GM08714 (cell line): ENCODE measurements around the gene HEXIM2.

Experiments
- H3K4me3 ChIP-seq: fragments of 200-500 bp; sonication (Bioruptor generic); 2 replicates; pipeline ENCODE4 v1.5.1; 2014; ENCODE audit warnings: mild to moderate bottlenecking, low read length, inconsistent platforms
- ZNF274 ChIP-seq: IDR thresholded peaks from 2 replicates; pipeline ENCODE4 v1.6.1; 2012; ENCODE audit warnings: mild to moderate bottlenecking, low read depth, low read length

HEXIM2 gene, protein sequence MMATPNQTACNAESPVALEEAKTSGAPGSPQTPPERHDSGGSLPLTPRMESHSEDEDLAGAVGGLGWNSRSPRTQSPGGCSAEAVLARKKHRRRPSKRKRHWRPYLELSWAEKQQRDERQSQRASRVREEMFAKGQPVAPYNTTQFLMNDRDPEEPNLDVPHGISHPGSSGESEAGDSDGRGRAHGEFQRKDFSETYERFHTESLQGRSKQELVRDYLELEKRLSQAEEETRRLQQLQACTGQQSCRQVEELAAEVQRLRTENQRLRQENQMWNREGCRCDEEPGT

DNA sequence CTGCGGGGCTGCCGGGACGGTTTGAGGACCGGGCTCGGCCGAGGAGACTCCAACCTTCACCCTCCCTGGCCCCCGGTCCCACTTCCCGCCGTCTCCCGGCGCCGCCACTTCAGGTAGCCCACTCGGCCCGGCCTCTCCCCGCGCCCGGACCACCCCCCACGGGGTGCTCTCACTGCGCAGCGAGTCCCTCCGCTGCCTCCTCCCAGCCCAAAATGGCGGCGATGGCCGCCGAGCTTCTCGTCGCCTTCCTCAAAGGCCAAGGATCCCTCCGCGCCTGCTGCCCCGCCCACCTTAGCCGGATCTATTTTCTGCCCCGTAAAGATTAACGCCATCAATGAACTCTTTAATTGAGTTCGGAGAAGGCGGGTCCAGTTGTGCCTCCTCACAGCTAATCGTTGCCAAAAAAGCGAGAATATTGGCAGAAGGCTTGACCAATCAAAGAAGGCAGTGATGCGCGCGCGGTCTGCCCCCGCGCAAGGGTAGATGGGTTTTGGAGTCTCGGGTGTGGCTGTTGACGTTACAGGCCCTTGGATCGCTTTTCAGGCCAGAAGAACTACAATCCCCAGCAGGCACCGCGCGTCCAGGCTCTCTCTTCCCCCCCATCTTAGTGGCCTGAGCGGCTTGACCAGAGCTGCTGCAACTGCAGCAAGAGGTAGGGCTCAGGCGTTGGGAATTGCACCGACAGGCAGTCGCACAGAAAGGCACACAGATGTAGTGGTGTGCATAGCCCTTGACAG, at the start of gene HEXIM2:
Gene HEXIM2, plus strand, starts transcription at position 588 of the 737 bp plus-strand sequence. CDS start 919 bp downstream, outside the sequence.
- TF ChIP-seq ZNF274 = no peak
- H3K4me3 ChIP-seq = peak within 1 kb of the TSS; percentile 78

DNA sequence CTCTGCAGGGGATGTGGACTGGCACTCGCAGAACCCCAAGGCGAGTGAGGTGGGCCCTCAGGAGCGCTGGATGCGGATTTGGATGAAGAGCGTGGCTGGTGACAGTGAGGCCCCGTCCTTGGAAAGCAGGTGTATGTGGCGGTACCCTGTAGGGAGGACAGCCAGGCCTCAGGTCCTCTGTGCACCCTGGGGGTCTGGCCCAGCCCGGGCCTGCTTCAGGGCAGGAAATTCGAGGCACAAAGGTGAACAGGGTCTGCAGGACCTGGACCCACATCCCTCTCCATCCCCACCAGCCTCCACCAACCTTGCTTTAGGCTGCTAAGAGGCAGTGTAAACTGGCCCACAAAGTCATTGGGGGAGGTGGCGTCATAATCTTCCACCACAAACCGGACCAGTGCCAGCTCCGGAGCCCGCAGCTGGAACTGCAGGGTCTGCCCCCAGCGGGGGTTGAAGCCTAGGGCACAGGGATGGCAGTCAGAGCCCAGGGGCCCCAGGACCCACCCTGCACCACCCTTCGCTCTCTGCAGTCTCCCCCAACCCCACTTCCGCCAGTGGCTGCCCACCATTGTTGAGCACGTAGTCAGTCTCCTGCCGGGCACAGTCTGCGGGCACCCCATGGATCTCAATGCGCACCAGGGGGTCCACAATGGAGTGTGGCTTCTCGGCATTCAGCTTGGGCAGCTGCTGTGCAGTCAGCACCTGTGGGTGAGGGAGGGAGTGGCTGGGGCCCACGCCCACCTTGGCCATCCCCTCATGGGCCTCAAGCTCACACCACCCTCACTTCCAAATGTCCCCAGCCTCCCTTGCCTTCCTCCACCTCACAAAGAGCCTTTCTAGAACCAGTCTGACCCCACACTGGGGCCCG, 48.9 kb upstream of the HEXIM2 start:
- TF ChIP-seq ZNF274 = no peak

DNA sequence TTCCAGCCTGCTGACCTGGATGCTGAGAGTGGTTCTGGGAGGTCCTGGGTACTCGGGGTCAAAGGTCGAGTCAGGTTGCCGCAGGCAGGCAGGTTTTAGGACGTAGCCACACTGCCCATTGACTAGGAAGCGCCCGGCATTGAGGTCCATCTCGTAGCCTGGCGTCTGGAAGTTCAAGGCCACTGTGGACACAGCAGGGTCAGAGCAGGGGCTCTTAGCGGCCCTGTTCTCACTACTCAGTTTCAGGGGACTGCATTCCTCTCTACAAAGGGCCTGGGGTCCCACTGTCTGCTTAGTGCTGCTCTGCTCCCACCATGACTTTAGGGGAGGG, 48.3 kb upstream of the HEXIM2 start:
- no peak for TF ChIP-seq ZNF274
- no peak overlapping the region for H3K4me3 ChIP-seq

More for the DNA sequence above, 48.9 kb upstream of the HEXIM2 start:
- H3K4me3 ChIP-seq = no peak overlapping the region

DNA sequence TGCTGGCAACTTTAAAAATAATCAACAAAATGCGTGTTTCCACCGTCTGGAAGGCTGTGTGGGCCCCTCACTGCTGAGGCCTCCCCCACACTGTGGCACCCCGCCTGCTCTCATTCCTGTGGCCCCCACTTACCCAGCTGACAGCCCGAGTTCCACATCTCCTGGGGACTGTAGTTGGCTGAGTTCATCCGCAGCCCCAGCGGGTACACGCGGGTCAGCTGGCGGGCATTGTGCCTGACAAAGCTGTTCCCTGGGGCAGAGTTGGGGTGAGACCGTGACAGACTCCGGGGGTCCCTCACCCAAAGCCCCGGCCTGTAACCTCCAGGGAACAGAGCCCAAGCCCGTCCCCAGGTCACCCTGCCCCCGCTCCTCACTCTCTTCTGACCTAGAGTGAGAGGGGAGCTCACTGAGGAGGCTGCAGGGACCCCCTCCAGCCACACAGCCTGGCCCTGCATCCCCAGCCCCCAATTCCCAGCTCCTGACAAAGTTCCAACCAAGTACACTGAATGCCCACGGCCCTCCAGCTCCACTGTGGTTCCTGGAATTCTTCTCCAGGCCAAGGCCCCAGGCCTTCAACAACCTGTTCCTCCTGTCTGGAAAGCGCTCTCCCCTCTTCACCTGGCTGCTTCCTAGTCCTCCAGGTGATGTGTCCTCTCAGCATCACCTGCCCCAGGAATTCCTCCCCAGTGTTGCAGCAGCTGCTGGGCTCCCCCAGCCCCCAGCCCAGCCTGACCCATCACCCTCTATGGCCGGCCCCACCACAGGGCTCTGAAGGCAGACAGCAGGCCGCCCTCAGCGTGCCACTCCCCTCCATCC, 47.4 kb upstream of the HEXIM2 start:
- H3K4me3 ChIP-seq = no peak overlapping the region
- TF ChIP-seq ZNF274 = no peak

DNA sequence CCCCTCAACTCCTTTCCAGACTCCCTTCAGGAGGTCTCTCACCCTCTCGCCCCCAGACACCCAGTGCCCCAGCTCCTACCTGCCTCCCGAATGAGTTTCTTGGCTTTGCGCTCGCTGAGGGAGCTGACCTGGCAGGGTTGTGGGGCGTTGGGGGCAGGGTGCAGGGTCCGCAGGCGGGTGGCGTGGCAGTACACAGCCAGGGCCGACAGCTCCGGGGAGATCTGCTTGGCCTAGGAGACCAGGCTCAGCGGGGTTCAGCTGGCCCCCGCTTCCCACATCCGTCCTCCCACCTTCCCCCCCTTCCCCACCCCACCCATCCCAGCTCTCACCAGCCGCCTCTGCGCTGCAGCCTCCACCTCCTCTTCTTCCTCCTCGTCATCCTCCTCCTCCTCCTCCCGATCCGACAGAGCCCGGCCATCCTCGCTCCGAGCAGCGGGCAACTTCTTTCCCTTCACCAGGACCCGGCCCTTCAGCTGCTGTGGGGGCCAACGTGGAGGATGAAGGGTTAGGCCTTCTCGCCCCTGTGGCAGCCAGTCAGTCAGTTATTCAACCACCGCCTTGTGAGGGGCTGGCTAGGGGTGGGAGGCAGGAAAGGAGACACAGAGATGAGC, 46.6 kb upstream of the HEXIM2 start:
- no peak for TF ChIP-seq ZNF274
- H3K4me3 ChIP-seq = no peak overlapping the region

DNA sequence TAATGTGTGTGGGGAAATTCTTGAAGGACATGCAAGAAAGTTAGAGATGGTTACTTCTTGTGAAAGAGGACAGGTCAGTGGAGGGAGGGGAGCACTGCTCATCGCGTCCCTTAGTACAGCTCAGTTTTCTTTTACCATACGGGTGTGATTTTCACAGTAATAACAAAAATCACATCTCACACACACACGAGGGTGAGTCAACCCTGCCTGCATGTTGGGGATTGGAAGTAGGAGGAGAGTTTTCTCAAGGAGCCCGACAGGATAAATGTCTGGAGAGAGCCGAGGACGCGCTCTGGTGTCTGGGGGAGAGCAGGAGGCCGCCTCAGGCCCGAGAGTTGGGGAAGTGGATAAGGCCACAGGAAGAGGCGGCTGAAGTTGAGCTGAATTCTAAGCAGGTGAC, 45.8 kb upstream of the HEXIM2 start:
- no peak for TF ChIP-seq ZNF274
- H3K4me3 ChIP-seq = no peak overlapping the region

DNA sequence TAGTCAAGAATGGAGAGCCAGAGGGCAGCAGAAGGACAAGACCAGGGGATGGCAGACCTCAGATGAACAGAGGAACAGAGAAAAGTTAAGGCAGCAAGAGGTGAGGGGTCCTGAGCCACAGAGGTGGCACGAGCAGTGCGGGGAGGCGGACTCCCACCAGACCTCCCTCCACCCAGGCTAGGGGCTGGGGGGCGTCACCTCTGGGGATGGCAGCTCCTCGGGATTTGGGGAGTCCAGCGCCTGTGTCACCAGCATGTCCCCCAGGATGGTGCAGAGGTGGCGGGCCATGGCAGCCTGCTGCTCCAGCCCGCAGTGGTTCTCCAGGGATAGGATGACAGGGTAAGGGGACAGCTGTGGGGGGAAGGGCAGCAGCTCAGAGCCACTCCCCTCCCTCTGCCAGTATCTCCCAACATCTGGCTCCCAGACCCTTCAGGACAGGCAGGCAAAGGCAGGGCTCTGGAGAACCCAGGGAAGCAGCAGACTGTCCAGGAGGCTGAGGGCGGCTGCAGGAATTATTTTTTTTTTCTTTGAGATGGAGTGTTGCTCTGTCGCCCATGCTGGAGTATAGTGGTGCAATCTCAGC, 45.1 kb upstream of the HEXIM2 start:
- no peak for TF ChIP-seq ZNF274
- no peak overlapping the region for H3K4me3 ChIP-seq

DNA sequence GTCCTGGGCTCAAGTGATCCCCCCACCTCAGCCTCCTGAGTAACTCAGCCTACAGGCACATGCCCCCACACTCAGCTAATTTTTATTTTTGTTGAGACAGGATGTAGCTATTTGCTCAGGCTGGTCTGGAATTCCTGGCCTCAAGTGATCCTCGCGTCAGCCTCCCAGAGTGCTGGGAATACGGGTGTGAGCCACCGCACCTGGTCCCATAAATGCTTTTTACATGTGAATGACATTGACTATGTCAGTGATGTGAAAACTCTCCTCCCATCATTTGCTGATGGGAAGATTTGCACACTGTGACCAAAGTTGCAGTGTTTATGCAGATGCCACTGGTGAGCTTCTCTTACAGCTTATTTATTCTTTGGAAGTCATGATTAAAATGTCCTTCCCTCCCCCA, 44.3 kb upstream of the HEXIM2 start:
- no peak overlapping the region for H3K4me3 ChIP-seq
- no peak for TF ChIP-seq ZNF274

DNA sequence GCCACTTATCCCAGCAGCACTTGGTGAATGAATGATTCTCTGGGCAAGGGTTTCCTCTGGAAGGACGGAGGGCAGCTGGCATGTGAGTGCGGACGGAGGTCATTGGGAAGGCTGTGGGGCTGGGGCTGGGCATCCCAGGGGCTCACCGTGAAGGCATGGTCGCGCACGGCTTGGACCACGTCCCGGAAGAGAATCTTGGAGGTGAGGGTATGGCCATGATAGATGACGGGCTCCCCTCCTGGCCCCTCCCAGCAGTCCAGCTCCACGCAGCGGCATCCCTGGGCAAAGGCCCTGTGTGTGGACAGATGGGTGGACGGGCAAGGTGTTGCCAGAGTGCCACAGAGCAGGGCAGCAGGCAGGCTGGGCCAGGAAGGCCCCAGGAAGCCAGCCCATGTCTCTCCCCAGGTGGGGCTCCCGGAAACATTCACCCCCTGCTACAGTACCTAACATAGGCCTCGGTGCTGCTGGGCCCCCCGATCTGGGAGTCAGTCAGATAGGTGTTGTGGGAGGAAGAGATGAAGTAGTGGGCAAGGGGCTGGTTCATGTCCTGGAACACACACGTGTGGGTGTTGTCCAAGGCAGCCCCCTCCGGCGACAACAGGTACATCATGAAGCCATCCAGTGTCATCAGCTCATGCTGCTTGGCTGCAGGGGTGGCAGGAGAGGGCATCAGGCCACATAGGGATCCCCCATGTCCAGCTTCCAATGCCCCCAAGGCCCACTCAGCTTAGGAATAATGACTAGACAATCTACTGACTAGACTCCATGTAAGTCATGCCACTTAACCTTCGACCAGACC, 43.6 kb upstream of the HEXIM2 start:
- TF ChIP-seq ZNF274 = no peak
- no peak overlapping the region for H3K4me3 ChIP-seq

DNA sequence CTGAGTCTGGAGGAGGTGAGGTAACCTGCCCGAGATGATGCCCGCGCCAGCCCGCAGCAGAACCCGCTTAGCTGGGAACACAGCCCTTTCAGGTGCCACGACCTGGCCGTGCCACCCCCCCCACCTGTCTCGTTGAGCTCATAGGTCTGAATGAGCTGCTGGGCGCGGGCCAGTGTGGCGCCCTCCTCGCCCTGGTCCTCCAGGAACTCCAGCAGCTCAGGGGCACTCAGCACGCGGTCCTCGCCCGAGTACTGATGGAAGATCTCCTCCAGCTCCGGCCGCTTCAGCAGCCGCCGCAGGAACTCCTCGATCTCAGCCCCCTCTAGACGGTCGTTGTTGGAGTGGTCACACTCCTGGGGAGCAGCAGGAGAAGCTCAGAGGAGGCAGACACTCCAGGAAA, 43.0 kb upstream of the HEXIM2 start:
- no peak overlapping the region for H3K4me3 ChIP-seq
- TF ChIP-seq ZNF274 = no peak

DNA sequence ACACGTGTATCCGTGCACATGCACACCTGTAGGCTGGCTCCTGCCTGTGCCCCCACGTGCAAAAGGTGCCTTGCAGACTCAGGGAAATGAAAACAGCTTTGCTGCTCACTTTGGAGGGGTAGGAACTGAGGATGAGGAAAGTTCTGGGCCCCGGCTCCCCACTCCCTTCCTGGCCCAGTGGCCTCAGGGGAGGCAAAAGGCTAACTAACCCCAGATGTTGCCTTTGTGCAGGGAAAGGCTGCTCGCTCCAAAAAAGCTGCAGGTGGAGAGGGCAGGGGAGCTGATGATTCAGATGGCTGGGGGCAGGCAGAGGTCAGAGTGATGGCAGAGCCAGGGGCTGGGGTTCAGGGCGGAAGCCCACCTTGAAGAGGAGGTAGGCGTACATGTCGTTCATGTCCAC, 41.7 kb upstream of the HEXIM2 start:
- no peak overlapping the region for H3K4me3 ChIP-seq
- no peak for TF ChIP-seq ZNF274

DNA sequence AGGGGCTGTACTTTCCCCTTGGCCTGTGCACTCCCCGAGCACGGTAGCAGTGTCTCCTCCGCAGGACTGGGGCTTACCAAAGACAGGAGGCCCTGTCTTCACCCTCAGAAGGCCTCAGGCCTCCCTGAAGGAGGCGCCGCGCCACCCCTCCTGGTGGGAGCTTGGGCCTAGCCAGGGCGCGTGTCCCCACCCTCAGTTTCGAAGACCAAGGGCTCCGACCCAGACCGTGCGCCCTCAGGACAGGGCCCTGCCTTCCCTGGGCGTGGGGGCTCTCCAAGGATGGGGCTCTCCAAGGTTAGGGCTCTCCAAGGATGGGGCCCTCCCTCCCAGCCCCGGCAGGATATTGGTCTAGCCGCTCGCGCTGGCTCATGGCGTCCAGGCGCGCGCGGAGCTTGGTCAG, 41.1 kb upstream of the HEXIM2 start:
- no peak for TF ChIP-seq ZNF274
- no peak overlapping the region for H3K4me3 ChIP-seq
